WI38 (cell line): ENCODE measurements around the gene FLT1.

ENCODE experiments used
- H3K4me3 ChIP-seq: 2 replicates; pipeline ENCODE4 v1.5.1; 2011; ENCODE audit warnings: low read depth, mild to moderate bottlenecking, control low read depth, low read length
- TF ChIP-seq, protein P1 (sequence below): IDR thresholded peaks from 2 replicates; pipeline ENCODE4 v1.5.1; 2012; ENCODE audit warnings: low read depth, mild to moderate bottlenecking, control low read depth, low read length

The FLT1 gene

DNA sequence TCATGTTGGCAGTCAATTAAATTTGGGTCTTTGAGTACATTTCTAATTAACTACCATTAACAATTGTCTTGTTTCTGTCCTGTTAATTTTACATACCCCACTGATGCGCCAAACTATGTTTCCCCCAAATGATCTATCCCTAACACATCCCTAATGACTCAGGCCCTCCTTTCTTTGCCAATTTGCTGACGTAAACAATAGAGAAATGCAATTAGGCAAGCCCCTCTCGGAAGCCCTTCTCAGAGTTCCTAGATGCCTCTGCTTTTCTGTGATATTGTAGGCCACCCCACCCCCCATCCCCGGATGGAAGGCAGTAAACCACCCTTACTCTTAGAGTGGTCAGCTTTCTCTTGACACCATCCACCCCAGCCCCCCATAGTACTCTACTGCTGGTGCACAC lies 74.2 kb downstream of the FLT1 start:
- TF ChIP-seq, protein P1, sequence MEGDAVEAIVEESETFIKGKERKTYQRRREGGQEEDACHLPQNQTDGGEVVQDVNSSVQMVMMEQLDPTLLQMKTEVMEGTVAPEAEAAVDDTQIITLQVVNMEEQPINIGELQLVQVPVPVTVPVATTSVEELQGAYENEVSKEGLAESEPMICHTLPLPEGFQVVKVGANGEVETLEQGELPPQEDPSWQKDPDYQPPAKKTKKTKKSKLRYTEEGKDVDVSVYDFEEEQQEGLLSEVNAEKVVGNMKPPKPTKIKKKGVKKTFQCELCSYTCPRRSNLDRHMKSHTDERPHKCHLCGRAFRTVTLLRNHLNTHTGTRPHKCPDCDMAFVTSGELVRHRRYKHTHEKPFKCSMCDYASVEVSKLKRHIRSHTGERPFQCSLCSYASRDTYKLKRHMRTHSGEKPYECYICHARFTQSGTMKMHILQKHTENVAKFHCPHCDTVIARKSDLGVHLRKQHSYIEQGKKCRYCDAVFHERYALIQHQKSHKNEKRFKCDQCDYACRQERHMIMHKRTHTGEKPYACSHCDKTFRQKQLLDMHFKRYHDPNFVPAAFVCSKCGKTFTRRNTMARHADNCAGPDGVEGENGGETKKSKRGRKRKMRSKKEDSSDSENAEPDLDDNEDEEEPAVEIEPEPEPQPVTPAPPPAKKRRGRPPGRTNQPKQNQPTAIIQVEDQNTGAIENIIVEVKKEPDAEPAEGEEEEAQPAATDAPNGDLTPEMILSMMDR: no peak
- no peak overlapping the region for H3K4me3 ChIP-seq

- TF ChIP-seq, protein P1: no peak
- no peak overlapping the region for H3K4me3 ChIP-seq
These were observed 78.9 kb downstream of the FLT1 start for GRCh38 chr13:28415994-28416421.

- TF ChIP-seq, protein P1: no peak
These were observed 80.9 kb downstream of the FLT1 start for GRCh38 chr13:28413999-28414398.

GRCh38 chr13:28412981-28413380 lies 81.9 kb downstream of the FLT1 start:
- no peak overlapping the region for H3K4me3 ChIP-seq
- TF ChIP-seq, protein P1: no peak

More at GRCh38 chr13:28413999-28414398, 80.9 kb downstream of the FLT1 start:
- no peak overlapping the region for H3K4me3 ChIP-seq

- no peak overlapping the region for H3K4me3 ChIP-seq
- TF ChIP-seq, protein P1: no peak
These were observed 83.0 kb downstream of the FLT1 start for GRCh38 chr13:28411831-28412353.

DNA sequence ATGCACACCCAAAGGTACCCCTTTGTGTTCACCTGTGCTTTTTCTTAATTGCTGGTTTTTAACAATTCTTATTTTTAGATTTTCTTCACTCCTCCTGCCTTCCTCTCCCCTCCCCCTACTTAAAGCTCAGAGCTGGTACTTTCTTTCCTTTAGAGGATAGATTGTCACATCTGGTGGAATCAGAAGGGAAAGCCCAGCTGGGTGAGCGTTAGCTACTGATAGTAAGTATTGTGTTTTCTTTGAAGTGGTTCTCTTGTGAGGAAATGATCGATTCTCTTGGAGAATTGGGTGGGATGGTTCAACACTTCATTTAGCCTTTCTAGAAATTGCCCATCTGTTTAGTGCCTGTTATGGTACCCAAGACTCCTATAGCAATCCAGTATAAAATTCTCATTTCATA lies 84.8 kb downstream of the FLT1 start:
- no peak overlapping the region for H3K4me3 ChIP-seq
- TF ChIP-seq, protein P1: no peak

GRCh38 chr13:28409648-28410047 lies 85.3 kb downstream of the FLT1 start:
- no peak overlapping the region for H3K4me3 ChIP-seq
- TF ChIP-seq, protein P1: no peak
